ENCODE results near the gene NTN3.

GRCh38 chr16:2490190-2491105, 19.4 kb downstream of the NTN3 start:
- TF ChIP-seq, protein P1, sequence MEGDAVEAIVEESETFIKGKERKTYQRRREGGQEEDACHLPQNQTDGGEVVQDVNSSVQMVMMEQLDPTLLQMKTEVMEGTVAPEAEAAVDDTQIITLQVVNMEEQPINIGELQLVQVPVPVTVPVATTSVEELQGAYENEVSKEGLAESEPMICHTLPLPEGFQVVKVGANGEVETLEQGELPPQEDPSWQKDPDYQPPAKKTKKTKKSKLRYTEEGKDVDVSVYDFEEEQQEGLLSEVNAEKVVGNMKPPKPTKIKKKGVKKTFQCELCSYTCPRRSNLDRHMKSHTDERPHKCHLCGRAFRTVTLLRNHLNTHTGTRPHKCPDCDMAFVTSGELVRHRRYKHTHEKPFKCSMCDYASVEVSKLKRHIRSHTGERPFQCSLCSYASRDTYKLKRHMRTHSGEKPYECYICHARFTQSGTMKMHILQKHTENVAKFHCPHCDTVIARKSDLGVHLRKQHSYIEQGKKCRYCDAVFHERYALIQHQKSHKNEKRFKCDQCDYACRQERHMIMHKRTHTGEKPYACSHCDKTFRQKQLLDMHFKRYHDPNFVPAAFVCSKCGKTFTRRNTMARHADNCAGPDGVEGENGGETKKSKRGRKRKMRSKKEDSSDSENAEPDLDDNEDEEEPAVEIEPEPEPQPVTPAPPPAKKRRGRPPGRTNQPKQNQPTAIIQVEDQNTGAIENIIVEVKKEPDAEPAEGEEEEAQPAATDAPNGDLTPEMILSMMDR (conservative IDR thresholded peaks at IDR 0.05): no peak
- no peak for TF ChIP-seq ZFX (IDR thresholded peaks at IDR 0.05)

Data from C4-2B (cell line).